Skin of body (tissue), 2 donors: Measurements from ENCODE around the gene NOTUM. TPM values are rescaled to one million over a fixed set of nuclear protein-coding genes. Genes with fewer than 3 reads are reported as not detected.

Experiments
- DNase-seq: peaks from one replicate; lab custom pipeline; 2025; lab: John Stamatoyannopoulos, UW
- total RNA-seq: library from RNA; depleted of rRNA; stranded (reverse); fragments of >200 nt; gene quantifications from one replicate; pipeline ENCODE4 v1.2.3, GENCODE V29; 2014

The NOTUM gene
- total RNA-seq, 1 donor from 2014 or later, result 1.7 TPM

DNA sequence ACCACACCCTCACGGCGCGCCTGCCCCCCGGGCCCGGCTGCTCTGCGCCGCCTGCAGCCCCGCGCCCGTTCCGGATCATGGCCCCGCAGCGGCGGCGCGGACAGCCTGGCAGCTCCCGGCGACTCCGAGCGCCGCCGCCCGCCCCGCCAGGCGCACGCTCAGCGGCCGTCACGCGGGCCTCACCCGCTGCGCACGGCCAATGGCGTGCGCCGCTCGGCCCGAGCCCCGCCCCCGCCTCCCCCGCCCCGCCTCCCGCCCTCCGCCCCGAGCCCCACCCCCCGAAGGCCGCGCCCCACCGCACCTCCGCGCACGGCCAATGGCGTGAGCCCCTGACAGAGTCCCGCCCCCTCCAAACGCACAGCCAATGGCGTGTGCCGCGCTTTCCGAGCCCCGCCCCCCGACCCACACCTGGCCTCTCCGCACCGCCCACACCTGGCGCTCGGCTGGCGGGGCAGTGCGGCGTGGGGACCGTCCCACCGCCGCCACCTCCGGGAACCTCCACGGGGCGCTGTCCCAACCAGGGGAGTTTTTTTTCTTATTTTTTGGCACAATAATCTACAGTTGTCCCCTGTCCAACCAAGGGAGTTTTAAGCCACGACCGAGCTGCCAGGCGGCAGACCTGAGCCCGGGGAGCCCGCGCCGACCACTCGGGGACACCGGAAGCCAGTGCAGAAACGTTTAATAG lies 49.6 kb downstream of the NOTUM start, which contains the start of gene PCYT2:
Gene PCYT2, minus strand, starts transcription at position 123 of the 685 bp plus-strand sequence. Its CDS starts 44 bp downstream, at position 79.
- DNase-seq, result peak; percentile 67

DNA sequence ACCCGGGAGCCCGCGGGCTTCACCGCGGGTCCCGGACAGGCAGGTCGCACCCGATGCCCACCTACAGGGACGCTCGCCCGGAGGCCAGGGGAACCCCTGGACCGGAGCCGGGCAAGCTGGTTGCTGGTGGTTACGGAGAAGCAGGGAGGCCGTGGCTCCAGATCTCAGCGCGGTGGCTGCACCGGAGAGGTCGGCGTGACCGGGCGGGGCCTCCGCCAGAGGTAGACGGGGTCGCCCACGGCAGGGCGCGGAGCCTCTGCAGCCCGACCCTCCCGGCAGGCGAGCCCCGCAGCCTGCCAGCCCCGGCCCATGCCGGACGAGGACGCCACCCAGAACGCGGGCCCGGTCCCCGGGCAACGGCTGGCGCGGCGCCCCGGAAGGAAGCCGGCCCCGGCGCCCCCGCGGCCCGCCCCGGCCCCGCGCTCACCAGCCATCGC lies 50.1 kb downstream of the NOTUM start:
- DNase-seq, result no peak

DNA sequence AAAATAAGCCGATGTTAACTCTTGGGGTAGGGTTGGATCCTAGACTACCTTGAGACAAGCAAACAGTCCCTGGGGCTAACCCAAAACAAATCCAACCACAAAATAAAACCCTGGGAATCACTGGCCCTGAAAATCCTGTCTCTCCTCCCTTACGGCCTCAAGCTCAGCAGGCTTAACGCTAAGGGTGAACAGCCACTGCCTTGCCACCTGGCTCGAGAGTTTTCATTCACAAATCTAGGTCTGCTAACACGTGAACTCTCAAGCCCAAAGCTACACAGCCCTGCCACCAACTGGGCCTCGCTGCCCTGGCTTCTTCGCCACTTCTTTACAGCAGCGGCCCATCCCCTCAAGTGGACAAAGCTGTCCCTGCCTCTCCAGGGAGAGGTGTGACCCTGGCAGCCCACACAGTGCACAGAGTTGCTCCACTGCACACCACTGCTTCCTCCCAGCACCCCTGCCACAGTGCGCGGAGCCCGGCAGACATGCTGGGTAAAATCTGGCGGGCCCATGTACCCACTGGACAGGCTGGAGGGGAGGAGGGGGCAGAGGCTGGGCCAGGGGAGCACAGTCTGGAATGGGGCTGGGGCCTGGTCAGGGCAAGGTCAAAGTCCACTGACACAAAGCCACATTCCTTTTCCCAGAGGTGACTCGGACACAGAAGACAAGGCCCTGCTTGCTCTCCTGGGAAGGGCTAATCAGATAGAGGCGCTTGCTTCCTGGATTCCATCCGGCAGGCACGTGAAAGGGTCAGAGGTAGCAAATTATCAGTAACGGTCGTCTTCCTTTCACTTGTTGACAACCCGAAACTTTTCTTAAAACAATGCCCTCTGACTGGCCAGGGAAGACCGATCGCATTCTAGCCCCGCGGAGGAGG lies 50.8 kb downstream of the NOTUM start:
- DNase-seq, result no peak

DNA sequence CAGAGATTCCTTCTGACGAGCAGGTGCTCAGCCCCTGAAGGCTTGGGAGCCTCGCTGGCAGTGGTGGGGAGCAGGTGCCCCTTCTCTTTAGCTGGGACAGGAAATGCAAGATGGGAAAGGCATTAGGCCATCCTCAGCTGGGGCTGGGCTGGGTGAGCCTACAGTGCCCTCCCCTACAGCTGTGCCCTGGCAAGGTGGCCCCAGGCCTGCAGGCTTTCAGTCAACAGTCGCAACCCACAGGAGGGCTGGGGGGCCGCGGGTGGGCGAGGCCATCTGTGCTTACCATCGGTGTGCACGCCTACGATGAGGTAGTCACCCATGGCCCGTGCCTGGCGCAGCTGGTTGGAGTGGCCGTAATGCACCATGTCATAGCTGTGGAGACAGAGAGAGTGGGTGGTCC lies 51.8 kb downstream of the NOTUM start:
- no peak for DNase-seq

DNA sequence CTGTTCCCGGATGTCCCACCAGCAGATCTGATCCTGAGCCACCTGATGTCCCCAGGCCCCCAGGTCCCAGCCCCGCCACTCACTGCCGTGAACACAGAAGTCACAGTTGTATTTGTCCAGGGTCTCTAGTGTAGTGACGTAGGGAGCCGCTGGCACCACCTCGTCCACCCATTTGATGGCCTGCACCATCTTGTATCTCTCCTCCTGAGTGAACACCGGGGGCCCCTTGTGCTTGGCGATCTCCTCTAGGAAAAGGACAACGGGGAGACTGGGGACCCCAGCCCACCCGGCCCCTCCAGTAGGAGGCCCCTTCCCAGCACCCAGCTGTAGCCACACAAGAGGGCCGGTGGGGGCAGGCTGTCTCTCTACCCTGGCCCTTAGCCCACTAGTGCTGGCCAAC lies 52.2 kb downstream of the NOTUM start:
- no peak for DNase-seq

DNA sequence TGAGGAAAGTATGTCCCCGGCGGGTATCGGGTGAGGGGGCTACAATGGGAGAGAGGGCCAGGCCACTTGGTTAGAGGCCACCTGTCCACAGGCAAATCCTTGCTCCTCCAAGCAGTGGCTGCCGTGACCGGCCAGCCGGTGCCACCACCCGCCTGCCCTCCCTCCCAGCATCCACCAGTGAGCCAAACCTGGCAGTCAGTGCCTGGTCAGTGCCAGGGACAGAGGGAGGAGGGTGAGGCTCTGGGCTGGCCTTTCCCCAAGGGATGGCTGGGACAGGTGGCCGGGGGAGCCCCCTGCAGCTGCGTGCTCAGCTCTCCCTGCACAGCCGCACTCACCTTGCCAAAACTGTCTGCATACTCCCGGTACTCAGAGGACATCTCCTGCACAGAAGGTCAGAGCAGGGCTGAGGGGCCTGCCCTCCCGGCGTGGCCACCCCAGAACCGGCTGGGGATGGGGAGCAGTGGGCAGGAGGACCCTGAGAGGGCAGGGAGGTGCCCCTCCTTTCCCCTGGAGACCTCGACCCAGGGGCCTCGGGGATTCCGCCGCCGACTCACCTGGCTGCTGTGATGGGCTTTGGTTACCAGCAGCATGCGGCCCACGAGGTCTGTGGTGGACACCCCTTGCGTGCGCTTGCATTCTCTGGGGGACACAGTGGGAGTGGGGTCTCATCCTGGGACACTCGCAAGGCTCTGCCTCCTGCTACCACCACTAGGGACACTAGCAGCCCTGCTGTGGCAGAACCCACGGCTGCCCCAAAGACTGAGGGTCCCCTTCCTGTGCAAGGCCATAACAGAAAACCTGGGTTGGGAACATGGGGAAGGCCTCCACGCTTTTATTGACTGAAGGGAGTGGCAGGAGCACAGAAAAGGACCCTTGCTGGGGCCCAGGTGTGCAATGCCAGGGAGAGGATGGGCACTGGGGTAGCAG lies 53.5 kb downstream of the NOTUM start:
- no peak for DNase-seq

DNA sequence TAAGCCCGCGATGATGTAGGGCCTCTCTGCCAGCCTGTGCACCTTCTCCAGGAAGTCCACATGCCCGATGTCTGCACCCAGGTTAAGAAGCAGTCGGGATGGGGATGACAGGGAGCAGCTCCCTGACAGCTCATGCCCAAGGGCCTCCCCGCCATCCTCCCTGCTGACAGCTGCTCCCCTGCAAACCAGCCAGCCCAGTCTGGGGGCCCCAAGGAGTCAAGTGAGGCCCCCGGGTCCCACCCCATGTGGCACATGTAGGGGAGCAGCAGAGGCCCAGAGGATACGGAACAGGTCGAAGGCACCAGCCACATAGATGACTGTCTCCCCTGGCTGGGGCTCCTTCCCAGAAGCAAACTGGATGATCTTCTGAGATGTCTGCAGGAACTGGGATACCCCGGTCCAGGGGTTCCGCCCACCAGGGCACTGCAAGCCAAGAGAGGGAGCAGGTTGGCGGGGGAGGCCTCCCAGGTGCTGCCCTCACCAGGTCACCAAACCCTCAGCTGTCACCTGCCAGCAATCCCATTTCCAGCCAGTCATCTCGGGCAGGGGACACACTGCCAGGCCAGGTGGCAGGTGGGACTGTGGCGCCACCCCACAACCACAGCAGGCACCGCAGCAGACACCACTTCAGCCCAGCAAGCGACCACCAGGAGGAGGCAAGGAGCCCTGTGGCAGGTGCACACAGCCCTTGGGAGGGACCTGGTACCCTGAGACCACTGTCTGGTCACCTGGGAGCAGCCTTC lies 54.3 kb downstream of the NOTUM start:
- DNase-seq, result no peak

DNA sequence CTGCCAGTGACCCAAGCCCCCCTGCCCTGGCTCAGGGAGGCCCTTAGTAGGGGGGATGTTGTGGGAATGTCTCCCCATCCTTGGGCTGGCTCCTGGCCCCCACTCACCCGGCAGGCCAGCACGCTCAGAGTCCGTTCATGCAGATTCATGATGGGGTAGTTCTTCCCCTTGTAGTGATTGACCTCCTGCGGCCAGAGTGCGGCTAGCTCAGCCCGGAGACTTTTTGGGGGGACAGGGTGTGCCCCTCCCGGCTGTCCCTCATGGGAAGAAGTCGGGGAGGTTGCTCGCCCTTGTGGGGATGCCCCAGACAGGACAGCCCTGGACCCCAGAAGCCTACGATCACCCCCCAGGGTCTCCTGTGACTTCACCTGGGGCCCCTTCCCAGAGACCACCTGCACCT lies 55.0 kb downstream of the NOTUM start:
- no peak for DNase-seq

DNA sequence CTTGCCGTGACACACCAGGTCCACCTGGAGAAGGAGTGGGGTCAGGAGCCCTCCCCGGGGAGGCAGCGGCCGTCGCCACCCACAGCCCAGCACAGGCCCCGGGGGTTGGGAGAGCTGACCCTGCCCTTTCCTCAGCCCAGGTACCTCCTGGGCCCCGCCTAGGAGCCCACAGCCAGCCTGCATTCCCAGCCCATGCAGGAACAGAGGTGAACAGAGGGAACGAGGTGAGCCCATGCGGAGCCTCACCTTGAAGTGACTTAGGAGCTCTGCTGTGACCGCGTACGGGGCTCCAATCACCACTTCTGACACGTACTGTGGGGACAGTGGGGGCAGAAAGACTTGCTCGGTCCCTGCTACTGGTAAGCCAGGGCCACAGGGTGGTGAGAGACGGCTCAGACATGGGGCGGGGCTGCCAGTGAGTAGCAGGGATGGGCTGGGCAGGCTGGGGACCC lies 55.5 kb downstream of the NOTUM start:
- no peak for DNase-seq

DNA sequence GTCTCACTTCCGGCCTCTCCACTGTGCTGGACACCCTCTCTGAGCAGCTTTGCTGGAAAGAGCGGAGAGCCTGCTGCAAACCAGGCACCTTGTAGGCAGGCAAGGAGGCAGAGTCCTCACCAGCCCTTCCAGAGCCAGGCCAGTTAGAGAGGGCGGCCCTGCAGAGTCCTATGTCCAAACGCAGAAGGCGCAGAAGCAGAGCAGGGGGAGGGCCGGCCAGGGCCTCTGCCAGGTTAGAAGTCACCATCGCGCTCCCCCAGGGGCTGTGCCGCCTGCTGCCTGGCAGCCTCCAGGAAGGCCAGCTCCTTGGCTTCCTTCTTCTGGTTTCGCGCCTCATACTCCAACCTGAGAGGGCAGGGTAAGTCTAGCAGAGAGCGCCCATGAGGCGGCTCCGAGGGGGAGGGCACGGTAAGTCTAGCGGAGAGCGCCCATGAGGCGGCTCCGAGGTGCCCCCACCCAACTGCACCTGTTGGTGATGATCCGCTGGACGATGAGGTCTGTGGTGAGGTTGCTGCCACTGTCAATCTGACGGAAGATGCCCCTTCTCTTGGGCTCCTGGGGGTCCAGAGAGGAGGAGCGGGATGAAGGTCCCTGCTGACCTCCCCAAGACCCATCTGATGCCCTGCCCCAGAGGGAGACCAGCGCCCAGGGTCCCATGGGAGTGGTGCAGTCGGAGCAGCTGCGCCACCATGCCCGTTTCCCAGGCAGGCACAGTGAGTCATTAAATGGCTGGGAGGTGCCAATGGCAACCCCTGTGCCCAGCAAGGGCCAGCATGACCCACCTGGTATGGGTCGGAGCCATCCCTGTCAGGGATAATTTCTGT lies 56.2 kb downstream of the NOTUM start:
- no peak for DNase-seq

DNA sequence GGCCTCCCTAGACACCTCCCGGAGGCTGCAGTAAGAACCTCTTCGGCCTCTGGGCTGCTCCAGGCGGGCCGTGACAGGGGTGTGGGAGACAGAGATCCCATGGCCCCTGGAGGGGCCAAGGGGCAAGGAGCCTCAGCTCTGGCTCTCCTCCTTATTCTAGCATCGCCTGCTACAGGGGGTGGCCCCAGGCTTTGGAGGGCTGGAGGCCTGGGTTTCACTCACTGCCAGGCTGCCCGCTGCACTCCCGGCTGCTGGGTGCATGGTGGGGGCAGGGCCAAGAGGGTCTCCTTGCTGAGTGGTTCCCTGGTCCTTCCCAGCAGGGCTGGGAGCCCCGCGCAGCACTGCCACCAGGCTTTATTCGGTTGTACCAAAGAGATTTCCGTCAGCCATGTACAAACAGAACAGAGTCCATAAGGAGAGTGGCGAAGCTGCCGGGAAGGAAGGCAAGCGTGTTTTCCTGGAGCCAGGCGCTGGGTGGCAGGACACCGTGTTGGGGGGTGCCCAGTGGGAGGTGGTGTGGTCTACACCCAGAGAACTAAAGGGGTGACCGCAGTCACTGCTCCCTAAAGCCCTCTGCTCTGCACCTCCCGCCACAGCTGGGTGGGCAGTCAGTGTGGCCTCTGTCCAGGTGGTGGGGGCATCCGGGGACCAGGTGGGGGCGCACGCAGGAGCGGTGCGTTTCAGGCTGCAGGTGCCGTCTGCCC lies 56.9 kb downstream of the NOTUM start:
- DNase-seq, result no peak

DNA sequence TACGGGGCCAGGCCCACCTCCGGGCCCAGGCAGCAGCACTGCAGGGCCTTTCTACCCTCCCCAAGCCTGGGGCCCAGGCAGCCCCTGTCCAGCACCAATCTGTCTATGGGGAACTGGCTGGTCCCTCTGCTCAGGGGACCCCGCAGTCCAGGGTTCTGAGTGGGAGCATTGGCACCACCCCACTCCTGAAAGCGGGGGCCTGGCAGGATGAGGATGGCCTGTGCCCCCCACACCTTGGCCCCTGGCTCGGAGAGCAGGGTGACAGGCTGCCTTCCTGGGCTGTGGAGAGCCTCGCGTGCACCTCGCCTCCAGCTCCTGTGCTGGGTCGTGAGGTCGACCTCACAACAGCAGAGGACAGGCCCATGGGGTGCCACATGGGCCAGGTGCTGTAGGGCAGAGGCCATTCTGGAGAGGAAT lies 57.6 kb downstream of the NOTUM start:
- no peak for DNase-seq

DNA sequence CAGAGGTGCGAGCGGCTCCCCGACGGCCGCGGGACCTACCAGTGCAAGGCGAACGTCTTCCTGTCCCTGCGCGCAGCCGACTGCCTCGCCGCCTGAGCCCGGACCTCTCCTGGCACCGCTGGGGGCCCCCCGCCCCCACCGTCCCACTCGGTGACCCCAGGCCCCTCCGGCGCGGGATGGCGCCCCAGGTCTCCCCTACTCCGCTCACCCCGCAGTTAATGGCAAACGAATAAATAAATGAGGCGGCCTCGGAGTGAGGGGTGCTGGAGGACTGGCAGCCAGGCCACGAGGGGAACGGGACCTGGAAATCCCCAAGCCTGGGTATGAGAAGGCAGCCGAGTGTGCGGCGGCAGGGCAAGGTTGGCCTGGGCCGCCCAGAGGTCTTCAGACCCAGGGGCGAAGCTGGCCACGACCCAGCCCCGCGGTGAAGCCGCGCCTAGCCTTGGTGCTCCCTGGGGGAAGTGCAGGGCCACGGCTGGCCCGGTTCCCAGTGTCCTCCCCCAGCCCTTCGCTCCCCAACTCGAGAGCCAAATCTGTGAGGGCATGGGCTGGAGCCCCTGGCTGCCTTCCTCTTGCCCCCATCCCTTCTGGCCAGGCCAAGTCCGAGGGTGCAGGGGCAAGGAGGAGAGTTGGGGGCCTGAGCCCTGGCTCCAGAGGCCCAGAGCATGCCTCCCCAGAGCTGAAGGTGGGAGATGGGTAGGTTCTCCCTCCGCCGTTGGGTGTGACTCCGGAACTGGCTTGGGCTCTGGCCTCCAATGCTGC lies 58.2 kb downstream of the NOTUM start:
- DNase-seq, result no peak

Other genes starting within 250 kb of the NOTUM start
- gene SLC25A10, start 248.9 kb downstream of the NOTUM start, total RNA-seq, result 7.1 TPM
- not detected for gene GCGR, start 157.0 kb downstream of the NOTUM start, total RNA-seq
- gene MCRIP1, start 127.9 kb downstream of the NOTUM start, total RNA-seq, result 35.6 TPM
- gene PPP1R27, start 126.1 kb downstream of the NOTUM start, total RNA-seq, result 10.0 TPM
- 208 TPM for gene P4HB, start 100.7 kb downstream of the NOTUM start, total RNA-seq
- gene ARHGDIA, start 89.8 kb downstream of the NOTUM start, total RNA-seq, result 51.6 TPM
- 67.6 TPM for gene ALYREF, start 69.6 kb downstream of the NOTUM start, total RNA-seq
- gene ANAPC11, start 69.5 kb downstream of the NOTUM start, total RNA-seq, result 60.1 TPM
- gene NPB, start 58.9 kb downstream of the NOTUM start, total RNA-seq, result 0.59 TPM
- 18.6 TPM for gene PCYT2, start 49.8 kb downstream of the NOTUM start, total RNA-seq
- 12.6 TPM for gene SIRT7, start 43.0 kb downstream of the NOTUM start, total RNA-seq
- 8.1 TPM for gene MAFG, start 33.5 kb downstream of the NOTUM start, total RNA-seq
- gene PYCR1, start 23.9 kb downstream of the NOTUM start, total RNA-seq, result 49.4 TPM
- gene MYADML2, start 14.0 kb downstream of the NOTUM start, total RNA-seq, result 3.2 TPM
- 19.2 TPM for gene ASPSCR1, start 16.4 kb upstream of the NOTUM start, total RNA-seq
- gene CENPX, start 61.7 kb upstream of the NOTUM start, total RNA-seq, result 19.7 TPM
- 8.6 TPM for gene LRRC45, start 62.1 kb upstream of the NOTUM start, total RNA-seq
- 15.6 TPM for gene RAC3, start 70.5 kb upstream of the NOTUM start, total RNA-seq
- 33.4 TPM for gene DCXR, start 76.5 kb upstream of the NOTUM start, total RNA-seq
- gene RFNG, start 90.6 kb upstream of the NOTUM start, total RNA-seq, result 19.3 TPM
- 35.5 TPM for gene GPS1, start 90.7 kb upstream of the NOTUM start, total RNA-seq
- gene DUS1L, start 104.6 kb upstream of the NOTUM start, total RNA-seq, result 35.7 TPM
- 262 TPM for gene FASN, start 137.0 kb upstream of the NOTUM start, total RNA-seq